ENCODE results near the gene TXNDC2.
"Not testable (repeated sequence)": the region's sequence is repeated elsewhere in the genome, so short reads cannot be mapped to it uniquely, and the experiment has no call there.

Gene TXNDC2

GRCh38 chr18:9886005-9886348, 204 bp downstream of the TXNDC2 start:
- DNase-seq = no peak

- no peak for DNase-seq
Observed at GRCh38 chr18:9887992-9888391, 2.2 kb downstream of the TXNDC2 start.

GRCh38 chr18:9890196-9890595, 4.4 kb downstream of the TXNDC2 start:
- peak; percentile 32 for DNase-seq

- no peak for DNase-seq
Observed at GRCh38 chr18:9890957-9891356, 5.2 kb downstream of the TXNDC2 start.

GRCh38 chr18:9891515-9891914, 5.7 kb downstream of the TXNDC2 start:
- not testable (repeated sequence) for DNase-seq

- no peak for DNase-seq
Observed at GRCh38 chr18:9894454-9895068, 8.8 kb downstream of the TXNDC2 start.

GRCh38 chr18:9897129-9897528, 11.4 kb downstream of the TXNDC2 start:
- no peak for DNase-seq

- DNase-seq = not testable (repeated sequence)
Observed at GRCh38 chr18:9897787-9898291, 12.1 kb downstream of the TXNDC2 start.

GRCh38 chr18:9898792-9899549, 13.2 kb downstream of the TXNDC2 start:
- DNase-seq = no peak

- DNase-seq = not testable (repeated sequence)
Observed at GRCh38 chr18:9899550-9899930, 13.8 kb downstream of the TXNDC2 start.

- no peak for DNase-seq
Observed at GRCh38 chr18:9900699-9901098, 14.9 kb downstream of the TXNDC2 start.

GRCh38 chr18:9901377-9901776, 15.6 kb downstream of the TXNDC2 start:
- no peak for DNase-seq

- not testable (repeated sequence) for DNase-seq
Observed at GRCh38 chr18:9902264-9902663, 16.5 kb downstream of the TXNDC2 start.

- DNase-seq = peak; percentile 29
Observed at GRCh38 chr18:9902832-9903231, 17.1 kb downstream of the TXNDC2 start.

GRCh38 chr18:9905401-9905922, 19.7 kb downstream of the TXNDC2 start:
- DNase-seq = no peak

- no peak for DNase-seq
Observed at GRCh38 chr18:9906481-9906880, 20.7 kb downstream of the TXNDC2 start.

- DNase-seq = no peak
Observed at GRCh38 chr18:9907867-9908266, 22.1 kb downstream of the TXNDC2 start.

- DNase-seq = no peak
Observed at GRCh38 chr18:9910071-9910470, 24.3 kb downstream of the TXNDC2 start.

GRCh38 chr18:9910661-9911060, 24.9 kb downstream of the TXNDC2 start:
- DNase-seq = no peak

- no peak for DNase-seq
Observed at GRCh38 chr18:9911226-9911625, 25.5 kb downstream of the TXNDC2 start.

GRCh38 chr18:9912285-9912684, 26.5 kb downstream of the TXNDC2 start:
- not testable (repeated sequence) for DNase-seq

GRCh38 chr18:9913151-9913525, 27.4 kb downstream of the TXNDC2 start:
- peak; percentile 31 for DNase-seq

GRCh38 chr18:9913526-9914333, 28.0 kb downstream of the TXNDC2 start, which contains the start of gene VAPA:
Gene VAPA (plus strand): TSS chr18:9914016. CDS start chr18:9914257, 241 bp downstream.
- DNase-seq = peak; percentile 97
